ENCODE measurements around the gene NBEA.

Gene NBEA

GRCh38 chr13:35479038-35479492 lies 537.0 kb downstream of the NBEA start:
- H3K4me3 ChIP-seq (ENCODE audit: low read length), result peak overlapping the region; percentile 14
- TF ChIP-seq CTCF (conservative IDR thresholded peaks at IDR 0.05; ENCODE audit: low read length), result no peak
- no peak for DNase-seq (ENCODE audit: low read depth)

- no peak overlapping the region for H3K4me3 ChIP-seq (ENCODE audit: low read length)
- DNase-seq (ENCODE audit: low read depth), result no peak
Observed at GRCh38 chr13:35479706-35480105, 537.6 kb downstream of the NBEA start.

DNA sequence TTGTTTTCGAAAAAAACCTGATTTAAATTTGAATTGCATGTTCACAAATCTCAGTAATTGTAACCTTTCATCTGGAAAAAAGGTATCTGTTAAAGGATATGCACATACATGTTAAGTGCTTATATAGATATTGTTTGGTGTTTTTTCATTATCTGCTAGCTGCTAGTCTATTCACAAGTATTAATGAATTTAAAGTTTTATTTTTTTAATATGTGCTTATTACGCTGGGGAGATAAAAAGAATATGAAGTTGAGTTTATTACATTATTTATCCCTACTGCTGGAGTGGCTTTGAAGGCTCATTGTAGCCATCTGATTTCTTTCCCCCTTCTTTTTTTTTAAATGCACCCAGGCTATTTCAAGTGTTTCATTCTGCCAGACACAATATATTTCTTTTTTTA lies 538.3 kb downstream of the NBEA start:
- no peak for TF ChIP-seq CTCF (conservative IDR thresholded peaks at IDR 0.05; ENCODE audit: low read length)
- no peak for DNase-seq (ENCODE audit: low read depth)
- no peak overlapping the region for H3K4me3 ChIP-seq (ENCODE audit: low read length)

More at GRCh38 chr13:35479706-35480105, 537.6 kb downstream of the NBEA start:
- no peak for TF ChIP-seq CTCF (conservative IDR thresholded peaks at IDR 0.05; ENCODE audit: low read length)

DNA sequence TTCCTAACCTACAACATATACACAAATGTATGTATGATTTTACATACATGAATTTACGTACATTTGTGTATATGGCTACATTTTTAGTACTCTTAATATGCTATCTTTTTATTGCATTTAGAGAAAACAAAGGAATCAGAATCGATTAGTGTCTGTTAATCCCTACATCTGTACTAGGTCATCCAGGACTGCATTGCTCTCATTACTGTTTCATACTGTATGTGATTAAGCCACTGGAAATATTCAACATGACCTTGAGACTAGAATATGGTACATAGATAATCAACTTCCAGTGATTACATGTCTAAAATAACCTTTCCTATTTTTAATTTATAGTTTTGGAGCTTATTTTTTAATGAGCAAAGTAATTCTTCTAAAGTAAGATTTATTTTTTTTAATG lies 539.7 kb downstream of the NBEA start:
- TF ChIP-seq CTCF (conservative IDR thresholded peaks at IDR 0.05; ENCODE audit: low read length), result no peak
- H3K4me3 ChIP-seq (ENCODE audit: low read length), result no peak overlapping the region
- DNase-seq (ENCODE audit: low read depth), result no peak

DNA sequence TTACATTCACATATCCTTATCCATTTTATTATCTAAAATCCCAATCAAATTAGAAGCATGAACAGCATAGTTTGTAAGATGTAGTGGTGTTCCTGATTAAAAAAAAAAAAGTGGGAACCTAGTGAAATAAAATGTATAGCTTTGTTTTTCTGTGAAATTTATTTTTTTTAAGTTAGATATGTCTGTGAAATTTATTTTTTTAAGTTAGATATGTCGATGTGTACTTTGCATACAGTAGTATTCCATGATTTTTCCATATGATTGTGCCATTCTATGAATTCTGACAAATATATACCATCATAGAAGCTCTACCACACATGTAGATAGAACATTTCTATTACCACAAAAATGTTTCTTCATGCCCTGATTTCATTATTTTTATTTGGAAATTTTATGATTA lies 540.5 kb downstream of the NBEA start:
- TF ChIP-seq CTCF (conservative IDR thresholded peaks at IDR 0.05; ENCODE audit: low read length), result no peak
- H3K4me3 ChIP-seq (ENCODE audit: low read length), result no peak overlapping the region
- DNase-seq (ENCODE audit: low read depth), result no peak

- TF ChIP-seq CTCF (conservative IDR thresholded peaks at IDR 0.05; ENCODE audit: low read length), result no peak
- H3K4me3 ChIP-seq (ENCODE audit: low read length), result no peak overlapping the region
- no peak for DNase-seq (ENCODE audit: low read depth)
Observed at GRCh38 chr13:35483761-35484160, 541.7 kb downstream of the NBEA start.

GRCh38 chr13:35484384-35484783 lies 542.3 kb downstream of the NBEA start:
- DNase-seq (ENCODE audit: low read depth), result no peak
- H3K4me3 ChIP-seq (ENCODE audit: low read length), result no peak overlapping the region
- TF ChIP-seq CTCF (conservative IDR thresholded peaks at IDR 0.05; ENCODE audit: low read length), result no peak
